ENCODE data around the gene NOTUM. TPM values are rescaled to one million over a fixed set of nuclear protein-coding genes. Genes with fewer than 3 reads are reported as not detected.

NOTUM gene
- total RNA-seq, 6 donors from 2014 or later, result 0.89 to 5.0 (median 2.3) TPM

DNA sequence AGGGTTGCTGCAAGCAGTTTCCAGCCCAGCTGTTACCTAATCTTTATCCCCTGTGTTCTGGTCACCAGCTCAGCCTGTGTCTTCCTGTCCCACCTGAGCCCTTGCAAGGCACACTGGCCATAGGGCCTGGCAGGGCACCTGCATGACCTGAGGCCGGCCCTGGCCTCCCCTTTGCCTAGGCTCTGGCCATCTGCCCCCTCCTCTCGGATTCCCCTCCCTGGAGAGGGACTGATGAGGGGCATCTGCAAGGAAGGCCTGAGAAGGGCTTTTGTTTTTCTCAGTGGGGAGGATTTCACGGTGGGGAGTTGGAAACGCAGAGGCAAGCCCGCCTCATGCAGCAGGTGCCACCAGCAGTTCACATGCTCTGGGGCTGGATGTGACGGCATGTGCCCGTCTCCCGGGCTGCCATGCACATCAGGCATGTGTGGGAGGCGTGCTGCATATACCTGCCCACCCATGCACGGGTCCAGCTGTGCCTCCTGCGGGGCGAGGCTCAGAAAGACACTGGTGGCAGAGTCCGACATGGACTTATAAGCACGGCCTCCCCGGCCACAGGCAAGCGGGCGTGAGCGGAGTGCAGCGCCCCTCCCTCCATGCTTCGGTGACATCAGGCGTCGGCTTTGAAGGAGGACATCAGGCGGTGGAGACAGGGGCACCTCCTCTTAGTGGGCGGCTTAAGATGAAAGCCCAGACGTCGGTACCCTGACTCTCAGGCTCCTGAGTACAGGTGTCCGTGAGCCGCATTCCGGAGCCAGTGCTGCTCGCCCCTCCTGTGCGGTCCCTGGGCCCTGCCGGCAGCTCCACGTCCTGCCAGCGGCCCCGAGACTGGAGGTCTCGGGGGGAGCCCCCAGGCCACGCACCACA is 33.0 kb upstream of the NOTUM start:
- peak in 1 of 2 donors; percentile 70 for DNase-seq
- peak overlapping the region in 1 of 4 donors; percentile 68 for H3K27ac ChIP-seq
- ATAC-seq (ENCODE audit: low FRiP score in 2 of 2), result no peak
- H3K36me3 ChIP-seq, result peaks cover 0 to 13% (median 8%) of the 10 kb centered on the region in 4 donors
- H3K27me3 ChIP-seq, result no peaks in the 10 kb centered on the region
- 95% methylated on average over 15 to 35 of the region's 37 CpGs for WGBS, 2 donors
- H3K4me3 ChIP-seq, result no peak overlapping the region
- H3K9me3 ChIP-seq, result no peaks in the 10 kb centered on the region
- no peak for TF ChIP-seq POLR2A (IDR thresholded peaks at IDR 0.05)
- TF ChIP-seq EP300 (IDR thresholded peaks at IDR 0.05), result no peak
- TF ChIP-seq POLR2AphosphoS5 (IDR thresholded peaks at IDR 0.05), result no peak
- TF ChIP-seq, protein P1, sequence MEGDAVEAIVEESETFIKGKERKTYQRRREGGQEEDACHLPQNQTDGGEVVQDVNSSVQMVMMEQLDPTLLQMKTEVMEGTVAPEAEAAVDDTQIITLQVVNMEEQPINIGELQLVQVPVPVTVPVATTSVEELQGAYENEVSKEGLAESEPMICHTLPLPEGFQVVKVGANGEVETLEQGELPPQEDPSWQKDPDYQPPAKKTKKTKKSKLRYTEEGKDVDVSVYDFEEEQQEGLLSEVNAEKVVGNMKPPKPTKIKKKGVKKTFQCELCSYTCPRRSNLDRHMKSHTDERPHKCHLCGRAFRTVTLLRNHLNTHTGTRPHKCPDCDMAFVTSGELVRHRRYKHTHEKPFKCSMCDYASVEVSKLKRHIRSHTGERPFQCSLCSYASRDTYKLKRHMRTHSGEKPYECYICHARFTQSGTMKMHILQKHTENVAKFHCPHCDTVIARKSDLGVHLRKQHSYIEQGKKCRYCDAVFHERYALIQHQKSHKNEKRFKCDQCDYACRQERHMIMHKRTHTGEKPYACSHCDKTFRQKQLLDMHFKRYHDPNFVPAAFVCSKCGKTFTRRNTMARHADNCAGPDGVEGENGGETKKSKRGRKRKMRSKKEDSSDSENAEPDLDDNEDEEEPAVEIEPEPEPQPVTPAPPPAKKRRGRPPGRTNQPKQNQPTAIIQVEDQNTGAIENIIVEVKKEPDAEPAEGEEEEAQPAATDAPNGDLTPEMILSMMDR (IDR thresholded peaks at IDR 0.05), result no peak
- peaks cover 21 to 48% (median 41%) of the 10 kb centered on the region in 4 donors for H3K4me1 ChIP-seq

DNA sequence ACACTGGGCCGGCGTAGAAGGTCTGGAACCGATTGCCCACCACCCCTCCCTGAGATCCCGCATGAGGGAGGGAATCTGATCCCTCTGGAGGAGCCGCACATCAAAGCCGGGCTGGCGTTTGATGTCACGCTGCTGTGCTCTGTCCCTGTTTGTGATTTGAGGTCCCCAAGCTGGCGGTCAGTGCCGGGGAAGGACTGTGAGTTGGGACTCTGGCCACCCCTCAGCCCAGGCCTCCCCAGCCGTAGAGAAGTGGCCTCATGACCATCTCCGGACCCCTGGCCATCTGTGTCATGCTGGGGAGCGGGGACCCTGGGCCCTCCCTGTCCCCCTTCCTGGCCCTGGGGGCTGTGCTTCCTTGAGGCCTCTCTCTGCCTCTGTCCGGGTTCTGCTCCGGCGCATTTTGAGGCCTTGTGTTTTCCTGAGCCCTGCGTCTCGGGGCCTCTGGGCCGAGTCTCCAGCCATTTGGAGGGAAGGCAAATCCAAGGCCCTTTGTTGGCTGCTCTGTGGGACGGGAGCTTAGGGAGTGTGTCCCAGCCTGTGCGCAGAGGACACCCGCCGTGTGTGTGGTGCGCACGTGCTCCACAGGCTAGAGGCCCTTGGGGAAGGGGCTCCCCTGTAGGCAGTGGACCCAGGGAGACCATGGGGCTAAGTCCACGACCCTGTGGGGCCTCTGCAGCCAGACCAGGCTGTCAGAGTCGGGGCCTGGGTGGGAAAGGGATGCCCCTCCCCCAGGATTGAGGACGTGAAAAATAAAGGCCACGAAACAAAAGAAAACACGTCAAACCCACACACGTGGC is 31.5 kb upstream of the NOTUM start:
- TF ChIP-seq EP300 (IDR thresholded peaks at IDR 0.05), result no peak
- TF ChIP-seq, protein P1 (IDR thresholded peaks at IDR 0.05), result no peak
- TF ChIP-seq POLR2A (IDR thresholded peaks at IDR 0.05), result no peak
- TF ChIP-seq POLR2AphosphoS5 (IDR thresholded peaks at IDR 0.05), result no peak
- peaks cover 21 to 48% (median 41%) of the 10 kb centered on the region in 4 donors for H3K4me1 ChIP-seq
- peak in 1 of 2 donors; percentile 69 for DNase-seq

DNA sequence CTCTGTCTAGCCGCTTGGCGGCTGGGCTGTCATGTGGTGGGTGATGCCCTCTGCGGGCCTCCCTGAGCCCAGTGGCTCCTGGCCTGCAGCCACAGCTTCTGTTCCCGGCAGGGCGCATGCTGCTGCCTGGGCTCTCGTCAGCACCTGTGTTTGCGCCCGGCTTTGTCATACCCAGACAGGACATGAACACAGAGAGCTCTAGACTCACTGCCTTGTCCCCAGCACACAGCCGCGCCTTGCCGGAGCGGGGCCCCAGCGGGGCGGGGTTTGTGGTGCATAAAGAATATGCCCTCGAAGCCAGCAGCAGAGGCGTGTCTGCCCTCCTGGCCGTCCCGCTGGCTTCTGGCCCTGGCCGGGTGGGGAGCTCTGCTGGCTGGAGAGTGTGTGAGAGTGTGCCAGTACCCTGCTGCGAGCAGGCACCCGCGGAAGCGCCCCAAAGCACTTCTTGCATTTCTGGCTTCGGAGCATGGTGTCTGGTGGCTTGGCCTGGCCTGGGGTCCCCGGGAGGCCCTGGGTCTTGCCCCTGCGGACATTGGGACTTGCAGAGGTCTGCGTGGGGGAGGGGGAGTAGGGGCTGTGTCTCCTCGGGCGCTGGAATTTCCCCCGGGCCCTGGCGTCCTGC is 30.8 kb upstream of the NOTUM start:
- Histone ChIP-seq H3K27me3 (no peaks in the 10 kb centered on the region), H3K27ac (peak overlapping the region; percentile 51 to 79 (median 76)), H3K4me3 (peak overlapping the region in 2 of 4 donors; percentile 7 to 25), H3K9me3 (no peaks in the 10 kb centered on the region), H3K4me1 (peaks cover 21 to 48% (median 41%) of the 10 kb centered on the region in 4 donors), H3K36me3 (peaks cover 0 to 11% (median 7%) of the 10 kb centered on the region in 4 donors)
- TF ChIP-seq EP300 (IDR thresholded peaks at IDR 0.05), result no peak
- TF ChIP-seq, protein P1 (IDR thresholded peaks at IDR 0.05), result peak in 1 of 6 experiments; percentile 22
- TF ChIP-seq POLR2AphosphoS5 (IDR thresholded peaks at IDR 0.05), result peak; percentile 13 to 51
- peak in 1 of 4 donors; percentile 76 for TF ChIP-seq POLR2A (IDR thresholded peaks at IDR 0.05)
- ATAC-seq (ENCODE audit: low FRiP score in 2 of 2) (peak; percentile 59 to 91), DNase-seq (peak; percentile 95)
- 26 to 60% methylated on average over 5 to 19 of the region's 31 CpGs for WGBS, 2 donors

More for the DNA sequence above, 31.5 kb upstream of the NOTUM start:
- no peaks in the 10 kb centered on the region for H3K27me3 ChIP-seq
- WGBS, 2 donors, result 77 to 81% methylated on average over 15 to 29 of the region's 31 CpGs
- no peak for ATAC-seq (ENCODE audit: low FRiP score in 2 of 2)
- no peaks in the 10 kb centered on the region for H3K9me3 ChIP-seq
- H3K4me3 ChIP-seq, result peak overlapping the region in 2 of 4 donors; percentile 7 to 25
- peak overlapping the region; percentile 48 to 79 (median 76) for H3K27ac ChIP-seq
- peaks cover 0 to 13% (median 8%) of the 10 kb centered on the region in 4 donors for H3K36me3 ChIP-seq

DNA sequence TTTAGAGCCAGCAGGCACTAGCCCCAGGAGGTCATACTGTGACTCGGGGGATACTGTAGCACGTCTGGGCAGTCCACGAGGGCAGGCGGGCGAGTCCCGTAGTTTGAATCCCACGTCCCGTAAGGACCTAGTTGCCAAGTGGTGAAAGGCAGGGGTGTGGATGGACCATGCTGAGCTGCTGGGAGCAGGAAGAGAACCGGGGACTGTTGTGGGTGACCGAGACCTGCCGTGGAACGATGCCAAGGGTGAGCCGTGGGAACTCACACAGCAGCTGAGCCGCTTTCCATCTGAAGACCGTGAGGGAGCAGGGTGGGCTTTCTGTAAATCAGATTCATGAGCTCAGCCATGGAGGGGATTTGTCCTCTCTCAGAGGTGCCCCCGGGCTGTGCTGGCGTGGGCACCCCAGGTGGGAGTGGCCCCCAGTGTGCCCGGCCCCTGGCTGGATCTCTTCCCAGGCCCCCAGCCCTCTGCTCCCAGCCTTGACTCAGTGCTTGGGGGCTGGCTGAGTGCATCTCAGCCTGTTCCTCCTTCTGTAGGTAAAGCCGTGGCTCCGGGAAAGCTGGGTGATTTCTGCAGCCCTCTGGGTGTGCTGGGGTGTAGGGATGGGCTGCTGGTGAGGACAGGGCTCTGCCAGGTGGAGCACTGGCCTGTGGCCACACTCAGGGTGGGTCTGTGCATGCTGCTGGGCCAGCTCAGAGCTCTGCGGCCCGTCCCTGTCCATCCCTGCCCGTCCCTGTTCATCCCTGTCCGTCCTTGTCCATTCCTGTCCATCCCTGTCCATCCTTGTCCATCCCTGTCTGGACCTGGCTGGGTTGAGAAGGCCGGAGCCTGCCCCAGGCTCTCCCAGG is 30.1 kb upstream of the NOTUM start:
- peak in 1 of 2 donors; percentile 2 for ATAC-seq (ENCODE audit: low FRiP score in 2 of 2)
- 79 to 82% methylated on average over 9 to 25 of the region's 25 CpGs for WGBS, 2 donors
- H3K27me3 ChIP-seq, result no peaks in the 10 kb centered on the region

More for the DNA sequence above, 30.1 kb upstream of the NOTUM start:
- Histone ChIP-seq H3K4me3 (no peak overlapping the region), H3K9me3 (no peaks in the 10 kb centered on the region), H3K27ac (peak overlapping the region; percentile 51 to 79 (median 76)), H3K4me1 (peaks cover 21 to 48% (median 41%) of the 10 kb centered on the region in 4 donors), H3K36me3 (peaks cover 0 to 14% (median 3%) of the 10 kb centered on the region in 4 donors)
- TF ChIP-seq, protein P1 (IDR thresholded peaks at IDR 0.05), result no peak
- no peak for TF ChIP-seq POLR2AphosphoS5 (IDR thresholded peaks at IDR 0.05)
- no peak for TF ChIP-seq EP300 (IDR thresholded peaks at IDR 0.05)
- TF ChIP-seq POLR2A (IDR thresholded peaks at IDR 0.05), result no peak
- DNase-seq, result peak in 1 of 2 donors; percentile 59

Data from upper lobe of left lung (tissue), 6 donors.